SK-N-MC (cell line): Measurements from ENCODE around the gene LRRC38.
A peak's percentile ranks its signal among the peaks of the same experiment; 100 is the strongest.

Source experiments
- DNase-seq: peaks from one replicate; pipeline ENCODE4 v3.0.0-alpha.2; 2011; ENCODE audit warnings: low read depth, low spot score
- H3K27ac ChIP-seq: fragments of 200-600 bp; sonication (generic); 2 replicates; pipeline ENCODE4 v1.5.1; 2016; ENCODE audit warnings: mixed run types
- H3K36me3 ChIP-seq: fragments of 200-600 bp; sonication (generic); 2 replicates; pipeline ENCODE4 v1.6.1; 2017; ENCODE audit warnings: antibody characterized with exemption, low read length, mixed read lengths; ENCODE audit not compliant: insufficient read depth
- H3K4me3 ChIP-seq: fragments of 200-600 bp; sonication (generic); 2 replicates; pipeline ENCODE4 v1.5.1; 2016
- H3K9ac ChIP-seq: fragments of 200-600 bp; sonication (generic); 2 replicates; pipeline ENCODE4 v1.8.0; 2017; ENCODE audit warnings: mixed run types, mixed read lengths; ENCODE audit not compliant: insufficient read length
- H3K9me3 ChIP-seq: fragments of 200-600 bp; sonication (generic); 2 replicates; pipeline ENCODE4 v1.6.1; 2017; ENCODE audit warnings: low read depth, mild to moderate bottlenecking, antibody characterized with exemption, low read length, moderate library complexity, mixed read lengths
- EZH2 ChIP-seq: fragments of 200-600 bp; sonication (generic); IDR thresholded peaks from one replicate; pipeline ENCODE4 v1.6.1; 2017; ENCODE audit warnings: antibody characterized with exemption
- FOXP2 ChIP-seq: optimal IDR thresholded peaks from 2 replicates; pipeline ENCODE3; 2011; ENCODE audit warnings: mild to moderate bottlenecking, moderate library complexity; ENCODE audit not compliant: insufficient read depth; ENCODE audit errors: extremely low read length, control extremely low read depth
- POLR2AphosphoS5 ChIP-seq: IDR thresholded peaks from 2 replicates; pipeline ENCODE4 v1.6.1; 2012; ENCODE audit warnings: mild to moderate bottlenecking, low read depth, low read length, borderline replicate concordance

The LRRC38 gene

GRCh38 chr1:13528320-13528719, 14.5 kb upstream of the LRRC38 start:
- H3K9me3 ChIP-seq: no peaks in the 10 kb centered on the region
- DNase-seq: no peak
- H3K4me3 ChIP-seq: no peak overlapping the region
- TF ChIP-seq EZH2: no peak
- no peak for TF ChIP-seq FOXP2
- no peak for TF ChIP-seq POLR2AphosphoS5
- H3K36me3 ChIP-seq: no peaks in the 10 kb centered on the region
- no peak overlapping the region for H3K27ac ChIP-seq
- no peak overlapping the region for H3K9ac ChIP-seq

GRCh38 chr1:13523780-13524477, 10.1 kb upstream of the LRRC38 start:
- H3K27ac ChIP-seq: no peak overlapping the region
- no peak overlapping the region for H3K9ac ChIP-seq
- H3K9me3 ChIP-seq: no peaks in the 10 kb centered on the region
- DNase-seq: no peak
- TF ChIP-seq FOXP2: no peak
- H3K4me3 ChIP-seq: no peak overlapping the region
- no peaks in the 10 kb centered on the region for H3K36me3 ChIP-seq

GRCh38 chr1:13520985-13521384, 7.2 kb upstream of the LRRC38 start:
- Histone ChIP-seq H3K9me3 (no peaks in the 10 kb centered on the region), H3K4me3 (no peak overlapping the region), H3K9ac (no peak overlapping the region), H3K27ac (no peak overlapping the region), H3K36me3 (no peaks in the 10 kb centered on the region)
- no peak for TF ChIP-seq FOXP2
- TF ChIP-seq EZH2: no peak
- no peak for TF ChIP-seq POLR2AphosphoS5
- DNase-seq: no peak

- Histone ChIP-seq H3K27ac (no peak overlapping the region), H3K9ac (no peak overlapping the region), H3K9me3 (no peaks in the 10 kb centered on the region), H3K36me3 (no peaks in the 10 kb centered on the region), H3K4me3 (no peak overlapping the region)
- DNase-seq: no peak
- no peak for TF ChIP-seq FOXP2
- TF ChIP-seq EZH2: no peak
- TF ChIP-seq POLR2AphosphoS5: no peak
Observed at GRCh38 chr1:13517193-13517812, 3.5 kb upstream of the LRRC38 start.

- Histone ChIP-seq H3K9me3 (no peaks in the 10 kb centered on the region), H3K4me3 (no peak overlapping the region), H3K36me3 (no peaks in the 10 kb centered on the region), H3K9ac (no peak overlapping the region), H3K27ac (no peak overlapping the region)
- DNase-seq: no peak
- TF ChIP-seq EZH2: no peak
- no peak for TF ChIP-seq POLR2AphosphoS5
- TF ChIP-seq FOXP2: no peak
Observed at GRCh38 chr1:13516606-13517005, 2.8 kb upstream of the LRRC38 start.

GRCh38 chr1:13514821-13515220, 1.0 kb upstream of the LRRC38 start:
- Histone ChIP-seq H3K9ac (no peak overlapping the region), H3K4me3 (no peak overlapping the region), H3K27ac (no peak overlapping the region), H3K36me3 (no peaks in the 10 kb centered on the region), H3K9me3 (no peaks in the 10 kb centered on the region)
- no peak for TF ChIP-seq FOXP2
- no peak for TF ChIP-seq POLR2AphosphoS5
- TF ChIP-seq EZH2: no peak
- DNase-seq: no peak

GRCh38 chr1:13513063-13513894, 524 bp downstream of the LRRC38 start:
- TF ChIP-seq FOXP2 (no peak), EZH2 (no peak), POLR2AphosphoS5 (no peak)
- Histone ChIP-seq H3K4me3 (peak overlapping the region; percentile 33; the same call in 1 of the 2 replicates), H3K9me3 (no peaks in the 10 kb centered on the region), H3K9ac (no peak overlapping the region), H3K36me3 (no peaks in the 10 kb centered on the region), H3K27ac (no peak overlapping the region)
- DNase-seq: no peak

- H3K27ac ChIP-seq: no peak overlapping the region
- no peak overlapping the region for H3K9ac ChIP-seq
- DNase-seq: no peak
- no peak overlapping the region for H3K4me3 ChIP-seq
- H3K36me3 ChIP-seq: no peaks in the 10 kb centered on the region
- H3K9me3 ChIP-seq: no peaks in the 10 kb centered on the region
- no peak for TF ChIP-seq FOXP2
- no peak for TF ChIP-seq POLR2AphosphoS5
- no peak for TF ChIP-seq EZH2
Observed at GRCh38 chr1:13512472-13512871, 1.3 kb downstream of the LRRC38 start.

- Histone ChIP-seq H3K9me3 (no peaks in the 10 kb centered on the region), H3K27ac (no peak overlapping the region), H3K4me3 (no peak overlapping the region), H3K36me3 (no peaks in the 10 kb centered on the region), H3K9ac (no peak overlapping the region)
- TF ChIP-seq FOXP2 (no peak), POLR2AphosphoS5 (no peak), EZH2 (no peak)
- DNase-seq: no peak
Observed at GRCh38 chr1:13510499-13510898, 3.3 kb downstream of the LRRC38 start.
